Measurements from ENCODE around the gene CDIP1.
A peak's percentile ranks its signal among the peaks of the same experiment; 100 is the strongest.
"Not testable (repeated sequence)": the region's sequence is repeated elsewhere in the genome, so short reads cannot be mapped to it uniquely, and the experiment has no call there.

CDIP1 gene

DNA sequence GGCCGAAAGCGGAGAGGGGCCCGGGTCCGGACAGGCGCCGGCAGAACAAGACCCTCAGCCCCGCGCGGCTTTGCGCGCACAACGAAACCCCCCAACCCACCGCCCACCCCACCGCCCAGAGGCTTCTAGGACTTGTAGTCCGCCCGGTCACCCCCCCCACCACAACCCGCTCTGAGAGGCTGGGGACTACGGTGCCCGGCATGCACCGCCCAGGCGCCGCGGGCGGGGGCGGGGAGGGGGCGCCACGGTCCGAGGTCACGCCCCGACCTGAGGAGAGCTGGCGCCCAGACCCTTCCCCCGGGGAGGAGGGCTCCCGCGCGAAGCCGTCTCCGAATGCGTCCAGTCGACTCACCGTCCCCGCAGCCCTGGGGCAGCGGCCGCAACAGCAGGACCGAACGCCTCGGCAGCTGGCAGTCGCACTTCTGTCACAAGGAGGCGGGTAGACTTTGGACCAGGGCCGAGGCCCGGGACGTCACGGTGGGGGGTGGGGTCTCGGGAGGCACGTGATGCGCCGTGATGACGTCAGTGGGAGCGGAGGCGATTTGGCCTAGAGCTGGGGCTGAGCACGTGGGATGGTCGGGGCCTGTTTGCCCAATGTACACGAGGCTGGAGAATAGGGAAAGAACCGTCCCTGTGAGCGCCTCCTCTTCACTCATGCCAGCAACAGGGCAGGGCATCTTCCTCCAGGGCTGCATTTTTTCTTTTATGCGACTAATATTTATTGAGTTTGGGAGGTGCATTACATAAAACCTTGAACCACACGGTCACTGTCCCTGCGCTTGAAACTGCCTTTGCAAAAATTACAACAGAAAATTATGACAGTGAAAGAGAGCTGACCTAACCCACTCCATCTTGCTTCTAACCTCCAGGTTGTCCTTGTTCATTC is at the start of gene CDIP1:
Gene CDIP1 (minus strand): TSS at position 424 of the 886 bp plus-strand sequence. CDS start 24,643 bp downstream, outside the sequence.
- DNase-seq (ENCODE audit: low read depth in 1 of 2, low spot score in 1 of 2), result peak; percentile 94 to 95

DNA sequence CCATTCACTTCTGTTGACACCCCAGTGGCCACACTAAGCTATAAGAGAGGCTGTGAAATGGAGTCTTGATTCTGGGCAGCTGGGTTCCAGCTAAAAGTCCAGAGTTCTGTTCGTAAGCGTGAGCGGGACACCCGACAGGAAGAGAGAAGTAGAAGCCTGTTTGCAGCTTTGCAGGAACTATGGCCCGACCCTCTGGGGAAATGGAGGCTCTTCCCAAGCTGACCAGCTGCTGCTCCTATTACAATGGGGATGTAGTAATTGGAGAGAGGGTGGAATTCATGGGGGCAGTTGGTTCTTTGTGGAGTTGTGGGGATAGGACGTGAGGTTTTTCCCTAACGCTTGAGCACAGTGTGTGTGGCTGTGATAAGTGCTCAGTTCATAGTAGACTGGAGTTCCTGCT is 47.7 kb upstream of the CDIP1 start:
- DNase-seq (ENCODE audit: low read depth in 1 of 2, low spot score in 1 of 2), result no peak

DNA sequence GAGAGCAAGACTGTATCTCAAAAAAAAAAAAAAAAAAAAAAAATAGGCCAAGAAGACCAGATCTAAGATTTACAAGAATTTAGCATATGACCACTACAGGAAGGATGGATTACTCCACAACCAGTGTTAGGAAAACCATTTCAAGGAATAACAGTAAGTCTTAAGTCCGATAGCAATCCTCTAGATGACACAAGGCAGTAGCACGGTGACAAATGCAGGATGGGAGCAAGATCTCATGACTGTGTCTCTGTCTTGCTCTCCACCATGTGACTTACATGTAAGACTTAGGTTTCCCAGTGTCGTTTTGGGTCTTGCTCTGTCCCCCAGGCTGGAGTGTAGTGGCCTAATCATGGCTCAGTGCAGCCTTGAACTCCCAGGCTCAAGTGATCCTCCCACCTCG is 45.3 kb upstream of the CDIP1 start:
- DNase-seq (ENCODE audit: low read depth in 1 of 2, low spot score in 1 of 2), result no peak

GRCh38 chr16:4580250-4580649 is 41.7 kb upstream of the CDIP1 start:
- DNase-seq (ENCODE audit: low read depth in 1 of 2, low spot score in 1 of 2), result no peak

DNA sequence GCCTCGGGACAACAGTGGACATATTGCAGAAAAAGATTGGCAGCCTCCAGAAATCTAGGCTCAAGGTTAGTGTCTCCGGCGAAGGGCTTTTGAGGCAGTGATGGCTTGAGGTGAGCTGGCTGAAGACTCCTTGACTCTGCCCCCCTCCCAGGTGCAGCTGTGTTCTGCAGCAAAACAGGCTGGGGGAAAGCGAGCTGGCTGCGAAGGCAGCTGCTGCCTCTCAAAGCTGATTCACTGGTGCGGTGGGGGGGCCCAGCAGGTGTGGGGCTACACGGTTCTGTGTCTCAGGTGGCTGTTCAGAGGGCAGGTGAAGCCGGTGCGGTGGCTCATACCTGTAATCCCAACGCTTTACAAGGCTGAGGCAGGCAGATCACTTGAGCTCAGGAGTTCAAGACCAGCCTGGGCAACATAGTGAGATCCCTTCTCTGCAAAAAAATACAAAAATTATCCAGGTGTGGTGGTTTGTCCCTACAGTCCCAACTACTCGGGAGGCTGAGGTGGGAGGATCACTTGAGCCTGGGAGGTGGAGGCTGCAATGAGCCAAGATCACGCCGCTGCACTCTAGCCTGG is 40.5 kb upstream of the CDIP1 start:
- no peak for DNase-seq (ENCODE audit: low read depth in 1 of 2, low spot score in 1 of 2)

- DNase-seq (ENCODE audit: low read depth in 1 of 2, low spot score in 1 of 2), result no peak
These were observed 37.4 kb upstream of the CDIP1 start for GRCh38 chr16:4576008-4576407.

DNA sequence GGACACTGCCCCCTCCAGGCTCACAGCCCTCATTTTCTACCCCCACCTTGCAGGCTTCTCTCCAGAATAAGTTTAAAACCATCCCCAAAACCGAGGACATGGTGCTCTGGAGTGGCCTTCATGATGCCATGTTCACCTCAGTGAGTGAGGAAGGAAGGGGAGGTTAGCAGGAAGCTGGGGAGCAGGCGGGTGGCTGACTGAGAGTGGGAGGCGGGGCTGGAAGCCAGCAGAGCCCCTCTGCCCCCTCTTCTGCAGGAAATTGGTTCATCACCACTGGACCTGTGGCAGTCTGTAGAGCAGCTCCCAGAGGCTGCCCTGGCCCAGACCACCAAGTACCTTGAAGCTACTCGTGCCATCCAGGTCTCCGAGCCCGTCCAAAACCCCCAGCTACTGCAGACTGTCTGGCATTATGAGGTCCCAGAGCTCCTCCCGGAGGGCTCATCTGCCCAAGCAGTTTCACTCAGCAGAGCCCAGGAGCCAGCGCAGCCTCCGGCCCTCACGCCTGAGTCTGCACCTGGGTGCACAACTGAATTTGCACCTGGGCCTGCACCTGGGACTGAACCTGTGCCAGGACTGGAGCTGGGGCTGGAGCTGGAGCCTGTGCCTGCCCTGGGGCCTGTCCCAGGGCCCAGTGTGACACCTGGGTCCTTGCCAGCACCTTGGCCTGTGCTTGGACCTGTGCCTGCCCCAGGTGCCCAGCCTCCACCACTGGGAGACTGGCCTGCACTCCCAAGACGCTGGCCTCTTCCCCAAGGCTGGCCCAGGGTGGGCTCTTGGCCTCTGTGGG is 36.5 kb upstream of the CDIP1 start:
- no peak for DNase-seq (ENCODE audit: low read depth in 1 of 2, low spot score in 1 of 2)

GRCh38 chr16:4573926-4574325 is 35.4 kb upstream of the CDIP1 start:
- DNase-seq (ENCODE audit: low read depth in 1 of 2, low spot score in 1 of 2), result not testable (repeated sequence)

- no peak for DNase-seq (ENCODE audit: low read depth in 1 of 2, low spot score in 1 of 2)
These were observed 34.1 kb upstream of the CDIP1 start for GRCh38 chr16:4572715-4573114.

DNA sequence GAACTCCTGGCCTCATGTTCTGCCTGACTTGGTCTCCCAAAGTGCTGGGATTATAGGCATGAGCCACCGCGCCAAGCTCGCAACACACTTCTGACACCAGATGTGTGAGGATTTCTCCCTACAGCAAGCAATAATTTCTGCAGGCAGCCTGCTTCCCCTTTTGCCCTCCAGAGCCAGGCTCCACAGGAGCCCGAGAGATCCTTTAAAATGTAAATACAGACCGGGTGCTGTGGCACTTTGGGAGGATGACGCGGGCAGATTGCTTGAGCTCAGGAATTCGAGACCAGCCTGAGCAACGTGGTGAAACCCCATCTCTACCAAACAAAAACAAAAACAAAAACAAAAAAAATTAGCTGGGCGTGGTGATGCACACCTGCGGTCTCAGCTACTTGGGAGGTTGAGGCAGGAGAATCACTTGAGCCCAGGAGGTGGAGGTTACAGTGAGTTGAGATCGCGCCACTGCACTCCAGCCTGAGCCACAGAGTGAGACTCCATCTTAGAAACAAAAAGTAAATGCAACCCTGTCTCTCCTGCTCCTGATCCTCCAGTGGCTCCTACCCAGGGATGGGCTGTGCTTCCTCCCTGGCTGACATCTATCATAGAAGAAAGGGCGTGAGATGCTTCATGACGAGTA is 32.2 kb upstream of the CDIP1 start:
- no peak for DNase-seq (ENCODE audit: low read depth in 1 of 2, low spot score in 1 of 2)

- DNase-seq (ENCODE audit: low read depth in 1 of 2, low spot score in 1 of 2), result no peak
These were observed 31.5 kb upstream of the CDIP1 start for GRCh38 chr16:4570086-4570485.

GRCh38 chr16:4566144-4566543 is 27.6 kb upstream of the CDIP1 start:
- DNase-seq (ENCODE audit: low read depth in 1 of 2, low spot score in 1 of 2), result no peak

DNA sequence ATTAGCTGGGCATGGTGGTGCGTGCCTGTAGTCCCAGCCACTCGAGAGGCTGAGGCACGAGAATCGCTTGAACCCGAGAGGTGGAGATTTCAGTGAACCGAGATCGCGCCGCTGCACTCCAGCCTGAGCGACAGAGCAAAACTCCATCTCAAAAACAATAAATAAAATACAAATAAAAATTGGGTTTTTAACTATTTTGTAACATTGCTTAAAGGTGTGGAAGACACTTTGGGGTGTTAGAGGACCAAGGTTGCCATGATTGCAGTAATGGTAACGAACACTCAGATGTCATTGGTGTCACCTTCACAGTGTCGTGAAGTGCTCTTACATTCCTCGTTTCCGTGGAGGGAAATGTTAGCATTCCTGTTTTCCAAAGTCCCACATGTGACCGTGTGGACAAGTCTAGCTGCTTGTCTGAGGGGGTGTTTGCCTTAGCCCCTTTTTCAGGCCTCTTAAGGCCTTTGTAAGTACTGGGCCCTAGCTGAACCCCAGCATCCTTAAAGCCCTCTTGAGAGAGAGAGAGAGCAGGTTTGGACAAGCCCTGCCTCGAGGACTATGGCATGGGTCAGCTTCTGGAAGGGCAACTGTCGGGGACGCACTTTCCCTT is 26.2 kb upstream of the CDIP1 start:
- no peak for DNase-seq (ENCODE audit: low read depth in 1 of 2, low spot score in 1 of 2)

- DNase-seq (ENCODE audit: low read depth in 1 of 2, low spot score in 1 of 2), result no peak
These were observed 23.0 kb upstream of the CDIP1 start for GRCh38 chr16:4561596-4561995.

DNA sequence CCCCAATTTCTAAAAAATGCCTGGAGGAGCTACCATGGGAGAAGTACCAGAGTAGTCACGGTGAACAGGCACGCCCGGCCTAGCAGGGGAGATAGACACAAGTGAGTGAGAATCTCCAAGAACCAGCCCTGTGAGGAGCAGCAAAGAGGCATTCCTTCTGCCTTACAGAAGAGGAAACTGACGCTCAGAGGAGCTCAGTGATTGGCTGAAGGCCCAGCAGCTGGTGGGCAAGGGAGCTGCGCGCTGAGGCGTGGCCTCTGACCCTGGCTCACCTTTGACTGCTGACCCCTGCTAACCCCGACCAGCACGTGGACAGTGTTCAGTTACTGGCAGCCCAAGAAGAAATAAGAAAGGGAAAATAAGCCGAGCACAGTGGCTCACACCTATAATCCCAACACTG is 19.4 kb upstream of the CDIP1 start:
- no peak for DNase-seq (ENCODE audit: low read depth in 1 of 2, low spot score in 1 of 2)

GRCh38 chr16:4556580-4556979 is 18.0 kb upstream of the CDIP1 start:
- DNase-seq (ENCODE audit: low read depth in 1 of 2, low spot score in 1 of 2), result no peak

GRCh38 chr16:4556112-4556511 is 17.5 kb upstream of the CDIP1 start, which contains the start of gene C16orf96:
TSS of gene C16orf96 (plus strand) at chr16:4556340. CDS start at chr16:4556490, 150 bp downstream.
- DNase-seq (ENCODE audit: low read depth in 1 of 2, low spot score in 1 of 2), result no peak

DNA sequence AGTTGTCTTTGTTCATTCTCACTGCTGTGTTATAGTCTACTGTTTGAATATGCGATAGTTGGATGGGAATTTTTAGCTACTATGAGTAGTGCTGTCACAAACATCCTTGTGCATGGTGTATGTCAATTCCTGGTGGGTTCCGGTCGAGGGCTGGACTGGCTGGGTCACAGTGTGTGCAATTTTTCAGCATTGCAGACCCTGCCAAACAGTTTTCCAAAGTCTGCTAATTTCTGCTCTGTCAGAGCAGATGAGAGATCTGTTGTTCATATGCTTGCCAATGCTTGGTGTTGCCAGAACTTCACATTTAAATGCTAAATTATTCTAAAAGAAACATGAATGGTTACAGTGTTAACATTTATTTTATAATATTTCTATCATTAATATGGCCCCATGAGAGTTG is 14.0 kb upstream of the CDIP1 start:
- DNase-seq (ENCODE audit: low read depth in 1 of 2, low spot score in 1 of 2), result no peak

DNA sequence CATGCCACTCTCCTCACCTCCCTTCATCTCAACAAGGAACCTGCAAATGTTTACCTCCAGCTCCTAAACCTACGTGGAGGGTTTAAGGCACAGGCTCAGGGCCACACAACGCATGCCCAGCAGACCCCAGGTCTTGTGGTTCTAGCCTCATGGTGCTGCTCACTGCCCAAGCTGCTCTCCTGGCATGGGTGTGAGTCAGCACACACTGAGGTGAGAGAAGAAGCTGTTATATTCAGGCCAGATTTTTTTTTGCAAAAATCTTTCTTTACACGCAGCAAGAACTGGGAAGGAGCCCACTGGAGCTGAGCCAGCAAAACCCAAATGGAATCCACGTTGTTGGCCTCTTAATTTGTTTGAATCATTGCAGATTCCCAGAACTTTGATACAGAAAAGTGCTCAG is 12.0 kb upstream of the CDIP1 start:
- no peak for DNase-seq (ENCODE audit: low read depth in 1 of 2, low spot score in 1 of 2)

GRCh38 chr16:4548124-4548523 is 9.6 kb upstream of the CDIP1 start:
- no peak for DNase-seq (ENCODE audit: low read depth in 1 of 2, low spot score in 1 of 2)

GRCh38 chr16:4544473-4544872 is 5.9 kb upstream of the CDIP1 start:
- no peak for DNase-seq (ENCODE audit: low read depth in 1 of 2, low spot score in 1 of 2)

Measured in activated CD4-positive, alpha-beta T cell treated with anti-CD3 and anti-CD28 coated beads, Interleukin-2, amount 50 U/mL, for 24 hours (primary cell).